Measurements from ENCODE around the gene ARL6IP6. TPM values are rescaled to one million over a fixed set of nuclear protein-coding genes. Genes with fewer than 3 reads are reported as not detected.
"Not testable (repeated sequence)": the region's sequence is repeated elsewhere in the genome, so short reads cannot be mapped to it uniquely, and the experiment has no call there.

ARL6IP6 gene
- total RNA-seq, 2 donors from 2014 or later, result 45.7 to 55.2 TPM

DNA sequence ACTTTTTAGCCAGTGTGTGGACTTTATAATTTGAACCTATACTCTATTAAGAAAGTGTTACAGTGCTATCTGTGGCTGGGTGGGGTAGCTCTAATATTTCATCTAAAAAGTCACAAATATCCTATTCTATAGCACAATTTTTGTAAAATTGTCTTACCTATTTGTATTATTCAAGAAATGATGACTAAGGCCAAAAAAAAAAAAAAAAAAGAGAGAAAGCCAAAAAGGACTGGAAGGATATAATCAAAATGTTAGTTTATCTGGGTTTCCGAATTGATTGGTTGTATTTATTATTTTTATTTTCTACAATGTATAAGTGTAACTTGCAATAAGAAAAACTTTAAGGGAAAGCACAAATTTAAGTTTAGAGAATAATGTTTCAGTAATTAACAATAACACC lies 5.5 kb downstream of the ARL6IP6 start:
- Histone ChIP-seq H3K4me1 (ENCODE audit: control insufficient read depth, insufficient read depth, low read length) (no peaks in the 10 kb centered on the region), H3K27me3 (ENCODE audit: control insufficient read depth, insufficient read depth, low read length, poor library complexity, severe bottlenecking) (no peaks in the 10 kb centered on the region), H3K4me3 (ENCODE audit: low read length) (no peak overlapping the region), H3K9ac (ENCODE audit: extremely low read depth, low read length, poor library complexity, severe bottlenecking) (no peak overlapping the region), H3K9me3 (ENCODE audit: control insufficient read depth, low read length) (no peaks in the 10 kb centered on the region), H3K27ac (ENCODE audit: low read depth, low read length) (no peak overlapping the region), H3K36me3 (ENCODE audit: control insufficient read depth, insufficient read depth, low read length) (peaks cover 61% of the 10 kb centered on the region)
- no peak overlapping the region for H3K4me3 Mint-ChIP-seq
- WGBS, 2 experiments (ENCODE audit: insufficient coverage in 1 of 2, insufficient read length in 1 of 2), result no CpG with 5 or more reads among the region's 1 CpG
- H3K36me3 Mint-ChIP-seq (ENCODE audit: low read depth), result peaks cover 25% of the 10 kb centered on the region
- no peaks in the 10 kb centered on the region for H3K9me3 Mint-ChIP-seq
- TF ChIP-seq, protein P1, sequence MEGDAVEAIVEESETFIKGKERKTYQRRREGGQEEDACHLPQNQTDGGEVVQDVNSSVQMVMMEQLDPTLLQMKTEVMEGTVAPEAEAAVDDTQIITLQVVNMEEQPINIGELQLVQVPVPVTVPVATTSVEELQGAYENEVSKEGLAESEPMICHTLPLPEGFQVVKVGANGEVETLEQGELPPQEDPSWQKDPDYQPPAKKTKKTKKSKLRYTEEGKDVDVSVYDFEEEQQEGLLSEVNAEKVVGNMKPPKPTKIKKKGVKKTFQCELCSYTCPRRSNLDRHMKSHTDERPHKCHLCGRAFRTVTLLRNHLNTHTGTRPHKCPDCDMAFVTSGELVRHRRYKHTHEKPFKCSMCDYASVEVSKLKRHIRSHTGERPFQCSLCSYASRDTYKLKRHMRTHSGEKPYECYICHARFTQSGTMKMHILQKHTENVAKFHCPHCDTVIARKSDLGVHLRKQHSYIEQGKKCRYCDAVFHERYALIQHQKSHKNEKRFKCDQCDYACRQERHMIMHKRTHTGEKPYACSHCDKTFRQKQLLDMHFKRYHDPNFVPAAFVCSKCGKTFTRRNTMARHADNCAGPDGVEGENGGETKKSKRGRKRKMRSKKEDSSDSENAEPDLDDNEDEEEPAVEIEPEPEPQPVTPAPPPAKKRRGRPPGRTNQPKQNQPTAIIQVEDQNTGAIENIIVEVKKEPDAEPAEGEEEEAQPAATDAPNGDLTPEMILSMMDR (conservative IDR thresholded peaks at IDR 0.05), result no peak
- peaks cover 27% of the 10 kb centered on the region for H3K4me1 Mint-ChIP-seq
- DNase-seq, result no peak
- no peak overlapping the region for H3K27ac Mint-ChIP-seq
- no peaks in the 10 kb centered on the region for H3K27me3 Mint-ChIP-seq (ENCODE audit: insufficient read depth)

DNA sequence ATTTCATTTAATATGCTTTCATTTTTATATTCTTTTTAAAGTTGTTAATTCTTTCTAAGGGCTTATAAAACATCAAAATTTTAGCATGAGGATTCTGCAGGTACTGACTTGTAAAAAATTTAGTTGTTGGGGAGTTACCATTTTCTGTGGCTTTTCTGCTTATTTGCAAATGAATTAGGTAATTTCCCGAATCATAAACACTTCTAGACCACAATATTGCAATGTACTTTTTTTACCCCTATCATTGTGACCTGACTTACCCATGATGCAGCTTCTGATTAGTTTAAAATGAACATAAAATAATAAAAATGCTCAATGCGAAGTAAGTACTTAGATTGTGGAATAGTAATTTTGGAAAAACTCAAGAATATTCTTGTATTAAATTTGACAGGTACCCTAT lies 11.4 kb downstream of the ARL6IP6 start:
- Mint-ChIP-seq H3K9me3 (no peaks in the 10 kb centered on the region), H3K27ac (no peak overlapping the region), H3K4me1 (peaks cover 2% of the 10 kb centered on the region), H3K36me3 (ENCODE audit: low read depth) (peaks cover 12% of the 10 kb centered on the region), H3K27me3 (ENCODE audit: insufficient read depth) (no peaks in the 10 kb centered on the region), H3K4me3 (no peak overlapping the region)
- Histone ChIP-seq H3K9me3 (ENCODE audit: control insufficient read depth, low read length) (no peaks in the 10 kb centered on the region), H3K27ac (ENCODE audit: low read depth, low read length) (no peak overlapping the region), H3K27me3 (ENCODE audit: control insufficient read depth, insufficient read depth, low read length, poor library complexity, severe bottlenecking) (no peaks in the 10 kb centered on the region), H3K4me3 (ENCODE audit: low read length) (no peak overlapping the region), H3K9ac (ENCODE audit: extremely low read depth, low read length, poor library complexity, severe bottlenecking) (no peak overlapping the region), H3K36me3 (ENCODE audit: control insufficient read depth, insufficient read depth, low read length) (peaks cover 45% of the 10 kb centered on the region), H3K4me1 (ENCODE audit: control insufficient read depth, insufficient read depth, low read length) (no peaks in the 10 kb centered on the region)
- DNase-seq, result no peak
- TF ChIP-seq, protein P1 (conservative IDR thresholded peaks at IDR 0.05), result no peak
- WGBS, 2 experiments (ENCODE audit: insufficient coverage in 1 of 2, insufficient read length in 1 of 2), result 75% methylated on average over 2 of the region's 2 CpGs; no CpG with 5 or more reads in 1 of the 2 experiments

DNA sequence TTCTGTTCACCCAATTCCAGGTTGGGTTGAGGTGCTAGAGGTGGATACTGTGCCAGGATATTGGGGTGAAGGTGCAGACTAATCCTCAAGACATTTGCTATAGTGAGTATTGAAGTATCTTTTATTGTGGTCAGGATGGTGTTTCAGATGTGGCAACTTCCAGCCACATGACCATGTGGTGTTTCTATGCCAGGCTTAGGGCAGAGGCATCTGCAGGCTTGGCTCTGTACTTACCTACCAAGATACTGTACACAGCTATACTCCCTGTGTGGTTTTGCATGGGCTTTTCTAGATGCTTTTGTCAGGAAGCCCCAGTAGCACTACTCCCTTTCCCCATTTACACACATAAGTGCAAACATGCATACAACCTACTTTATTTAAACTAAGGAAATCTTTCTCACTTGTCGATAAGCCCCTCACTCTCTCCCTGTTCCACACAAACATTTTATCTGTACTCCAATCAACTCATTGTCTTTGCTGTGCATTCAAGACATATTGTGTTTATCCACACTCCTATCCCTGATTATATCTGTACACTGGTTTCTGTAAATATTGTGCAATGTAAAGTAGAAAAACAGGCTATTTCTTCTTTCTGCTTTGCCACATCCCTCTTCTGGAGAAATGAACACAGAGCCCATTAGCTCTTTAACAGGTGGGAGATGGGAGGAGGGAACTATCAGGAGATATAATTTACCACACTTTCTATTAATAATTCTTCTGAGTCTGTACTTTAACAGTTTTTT lies 12.3 kb downstream of the ARL6IP6 start:
- Mint-ChIP-seq H3K27ac (no peak overlapping the region), H3K4me3 (no peak overlapping the region), H3K9me3 (no peaks in the 10 kb centered on the region), H3K27me3 (ENCODE audit: insufficient read depth) (no peaks in the 10 kb centered on the region), H3K4me1 (peaks cover 2% of the 10 kb centered on the region), H3K36me3 (ENCODE audit: low read depth) (peaks cover 12% of the 10 kb centered on the region)
- no peak overlapping the region for H3K4me3 ChIP-seq (ENCODE audit: low read length)
- WGBS, 2 experiments (ENCODE audit: insufficient coverage in 1 of 2, insufficient read length in 1 of 2), result 97 to 100% methylated on average over 1 of the region's 1 CpG
- no peak overlapping the region for H3K9ac ChIP-seq (ENCODE audit: extremely low read depth, low read length, poor library complexity, severe bottlenecking)
- no peaks in the 10 kb centered on the region for H3K27me3 ChIP-seq (ENCODE audit: control insufficient read depth, insufficient read depth, low read length, poor library complexity, severe bottlenecking)
- TF ChIP-seq, protein P1 (conservative IDR thresholded peaks at IDR 0.05), result no peak
- H3K4me1 ChIP-seq (ENCODE audit: control insufficient read depth, insufficient read depth, low read length), result no peaks in the 10 kb centered on the region
- no peak for DNase-seq
- no peak overlapping the region for H3K27ac ChIP-seq (ENCODE audit: low read depth, low read length)
- H3K9me3 ChIP-seq (ENCODE audit: control insufficient read depth, low read length), result no peaks in the 10 kb centered on the region
- H3K36me3 ChIP-seq (ENCODE audit: control insufficient read depth, insufficient read depth, low read length), result peaks cover 45% of the 10 kb centered on the region

DNA sequence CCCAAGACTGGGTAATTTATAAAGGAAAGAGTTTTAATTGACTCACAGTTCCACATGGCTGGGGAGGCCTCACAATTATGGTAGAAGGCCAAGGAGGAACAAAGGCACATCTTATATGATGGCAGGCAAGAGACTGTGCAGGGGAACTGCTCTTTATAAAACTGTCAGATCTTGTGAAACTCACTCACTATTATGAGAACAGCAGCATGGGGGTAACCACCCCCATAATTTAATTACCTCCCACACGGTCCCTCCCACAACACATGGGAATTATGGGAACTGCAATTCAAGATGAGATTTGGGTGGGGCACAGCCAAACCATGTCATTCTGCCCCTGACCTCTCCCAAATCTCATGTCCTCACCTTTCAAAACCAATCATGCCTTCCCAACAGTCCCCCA lies 19.1 kb downstream of the ARL6IP6 start:
- DNase-seq; H3K9ac ChIP-seq (ENCODE audit: extremely low read depth, low read length, poor library complexity, severe bottlenecking); H3K4me1 ChIP-seq (ENCODE audit: control insufficient read depth, insufficient read depth, low read length); H3K27ac ChIP-seq (ENCODE audit: low read depth, low read length); H3K4me1 Mint-ChIP-seq; H3K4me3 ChIP-seq (ENCODE audit: low read length); H3K4me3 Mint-ChIP-seq; H3K27ac Mint-ChIP-seq; H3K27me3 Mint-ChIP-seq (ENCODE audit: insufficient read depth); H3K27me3 ChIP-seq (ENCODE audit: control insufficient read depth, insufficient read depth, low read length, poor library complexity, severe bottlenecking): not testable (repeated sequence)
- Mint-ChIP-seq H3K36me3 (ENCODE audit: low read depth) (peaks cover 50% of the 10 kb centered on the region), H3K9me3 (peaks cover 28% of the 10 kb centered on the region)
- H3K9me3 ChIP-seq (ENCODE audit: control insufficient read depth, low read length), result peaks cover 40% of the 10 kb centered on the region
- H3K36me3 ChIP-seq (ENCODE audit: control insufficient read depth, insufficient read depth, low read length), result peaks cover 77% of the 10 kb centered on the region
- WGBS, 2 experiments (ENCODE audit: insufficient coverage in 1 of 2, insufficient read length in 1 of 2), result 89% methylated on average over 1 of the region's 1 CpG
